ENCODE results near the gene WWC2.

DNA sequence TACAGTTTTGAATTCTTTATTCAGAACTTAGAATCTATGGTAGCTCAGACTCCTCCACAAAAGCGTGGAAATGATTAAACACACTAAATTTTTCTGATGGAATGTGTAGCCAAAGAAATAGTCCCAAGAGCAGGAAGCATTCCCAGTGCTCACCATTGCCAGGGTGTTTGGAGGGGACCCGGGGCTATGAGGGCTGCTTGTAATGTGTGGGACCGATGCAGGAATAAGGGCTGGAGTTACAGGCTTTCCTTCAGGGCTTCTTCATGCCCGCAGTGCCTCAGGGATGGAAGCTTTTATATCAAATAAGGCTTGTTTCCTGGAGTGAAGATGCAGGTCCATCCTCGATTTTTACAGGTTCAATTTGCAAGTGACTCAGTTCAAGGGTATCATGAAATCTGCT is 25.8 kb downstream of the WWC2 start:
- TF ChIP-seq, protein P1, sequence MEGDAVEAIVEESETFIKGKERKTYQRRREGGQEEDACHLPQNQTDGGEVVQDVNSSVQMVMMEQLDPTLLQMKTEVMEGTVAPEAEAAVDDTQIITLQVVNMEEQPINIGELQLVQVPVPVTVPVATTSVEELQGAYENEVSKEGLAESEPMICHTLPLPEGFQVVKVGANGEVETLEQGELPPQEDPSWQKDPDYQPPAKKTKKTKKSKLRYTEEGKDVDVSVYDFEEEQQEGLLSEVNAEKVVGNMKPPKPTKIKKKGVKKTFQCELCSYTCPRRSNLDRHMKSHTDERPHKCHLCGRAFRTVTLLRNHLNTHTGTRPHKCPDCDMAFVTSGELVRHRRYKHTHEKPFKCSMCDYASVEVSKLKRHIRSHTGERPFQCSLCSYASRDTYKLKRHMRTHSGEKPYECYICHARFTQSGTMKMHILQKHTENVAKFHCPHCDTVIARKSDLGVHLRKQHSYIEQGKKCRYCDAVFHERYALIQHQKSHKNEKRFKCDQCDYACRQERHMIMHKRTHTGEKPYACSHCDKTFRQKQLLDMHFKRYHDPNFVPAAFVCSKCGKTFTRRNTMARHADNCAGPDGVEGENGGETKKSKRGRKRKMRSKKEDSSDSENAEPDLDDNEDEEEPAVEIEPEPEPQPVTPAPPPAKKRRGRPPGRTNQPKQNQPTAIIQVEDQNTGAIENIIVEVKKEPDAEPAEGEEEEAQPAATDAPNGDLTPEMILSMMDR (IDR thresholded peaks at IDR 0.05; ENCODE audit: insufficient read depth, low read length): no peak
- TF ChIP-seq GABPA (IDR thresholded peaks at IDR 0.05; ENCODE audit: low read depth) (no peak), POLR2AphosphoS5 (IDR thresholded peaks at IDR 0.05; ENCODE audit: low read depth) (no peak)
- TF ChIP-seq, protein P2, sequence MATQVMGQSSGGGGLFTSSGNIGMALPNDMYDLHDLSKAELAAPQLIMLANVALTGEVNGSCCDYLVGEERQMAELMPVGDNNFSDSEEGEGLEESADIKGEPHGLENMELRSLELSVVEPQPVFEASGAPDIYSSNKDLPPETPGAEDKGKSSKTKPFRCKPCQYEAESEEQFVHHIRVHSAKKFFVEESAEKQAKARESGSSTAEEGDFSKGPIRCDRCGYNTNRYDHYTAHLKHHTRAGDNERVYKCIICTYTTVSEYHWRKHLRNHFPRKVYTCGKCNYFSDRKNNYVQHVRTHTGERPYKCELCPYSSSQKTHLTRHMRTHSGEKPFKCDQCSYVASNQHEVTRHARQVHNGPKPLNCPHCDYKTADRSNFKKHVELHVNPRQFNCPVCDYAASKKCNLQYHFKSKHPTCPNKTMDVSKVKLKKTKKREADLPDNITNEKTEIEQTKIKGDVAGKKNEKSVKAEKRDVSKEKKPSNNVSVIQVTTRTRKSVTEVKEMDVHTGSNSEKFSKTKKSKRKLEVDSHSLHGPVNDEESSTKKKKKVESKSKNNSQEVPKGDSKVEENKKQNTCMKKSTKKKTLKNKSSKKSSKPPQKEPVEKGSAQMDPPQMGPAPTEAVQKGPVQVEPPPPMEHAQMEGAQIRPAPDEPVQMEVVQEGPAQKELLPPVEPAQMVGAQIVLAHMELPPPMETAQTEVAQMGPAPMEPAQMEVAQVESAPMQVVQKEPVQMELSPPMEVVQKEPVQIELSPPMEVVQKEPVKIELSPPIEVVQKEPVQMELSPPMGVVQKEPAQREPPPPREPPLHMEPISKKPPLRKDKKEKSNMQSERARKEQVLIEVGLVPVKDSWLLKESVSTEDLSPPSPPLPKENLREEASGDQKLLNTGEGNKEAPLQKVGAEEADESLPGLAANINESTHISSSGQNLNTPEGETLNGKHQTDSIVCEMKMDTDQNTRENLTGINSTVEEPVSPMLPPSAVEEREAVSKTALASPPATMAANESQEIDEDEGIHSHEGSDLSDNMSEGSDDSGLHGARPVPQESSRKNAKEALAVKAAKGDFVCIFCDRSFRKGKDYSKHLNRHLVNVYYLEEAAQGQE (IDR thresholded peaks at IDR 0.05; ENCODE audit: insufficient replicate concordance, low read depth): no peak

Data from HL-60 (cell line).